Spinal cord (tissue), 10 donors: Measurements from ENCODE around the gene ZCCHC4. TPM values are rescaled to one million over a fixed set of nuclear protein-coding genes. Genes with fewer than 3 reads are reported as not detected.

Source experiments
- DNase-seq, 6 donors: peaks; one replicate each; pipeline versions ENCODE4 v3.0.0 to v3.0.0-alpha.2; 2013 to 2015; ENCODE audit warnings: low spot score in 6 of 6, low read depth in 4 of 6
- H3K27ac ChIP-seq: one replicate; pipeline ENCODE4 v1.5.1; 2013; ENCODE audit warnings: low read depth, low read length, control low read depth
- H3K27me3 ChIP-seq: one replicate; pipeline ENCODE4 v1.6.1; 2013; ENCODE audit warnings: low read length; ENCODE audit not compliant: control insufficient read depth, insufficient read depth
- H3K36me3 ChIP-seq: one replicate; pipeline ENCODE4 v1.6.1; 2013; ENCODE audit warnings: low read length; ENCODE audit not compliant: control insufficient read depth, insufficient read depth
- H3K4me1 ChIP-seq: one replicate; pipeline ENCODE4 v1.6.1; 2013; ENCODE audit warnings: low read length; ENCODE audit not compliant: control insufficient read depth, insufficient read depth
- H3K4me3 ChIP-seq: one replicate; pipeline ENCODE4 v1.5.1; 2013; ENCODE audit warnings: low read depth, low read length, control low read depth
- H3K9me3 ChIP-seq: one replicate; pipeline ENCODE4 v1.6.1; 2013; ENCODE audit warnings: low read length; ENCODE audit not compliant: control insufficient read depth, insufficient read depth
- WGBS: methylation state at CpG from one replicate; pipeline ENCODE4 v1.1.5; 2013; ENCODE audit warnings: missing lambda C conversion rate; ENCODE audit not compliant: insufficient coverage; 5-methylcytosine and 5-hydroxymethylcytosine counted together
- polyA plus RNA-seq, 2 donors: library from polyadenylated mRNA; unstranded; fragments of 120-200 nt; gene quantifications; one replicate each; pipeline ENCODE4 v1.2.1, GENCODE V29; 2013; ENCODE audit not compliant: insufficient read length in 2 of 2
- total RNA-seq, 2 donors: library from RNA; depleted of rRNA in 1 of 2; stranded (reverse); fragments of 120-200 nt in 1 of 2; fragments of >200 nt in 1 of 2; gene quantifications; one replicate each; pipeline versions ENCODE4 v1.2.3 to v1.2.4, GENCODE V29; 2013 to 2014
- donor health status: healthy.

ZCCHC4 gene
- total and polyA plus RNA-seq, 4 donors: 9.2 to 17.9 (median 11.8) TPM

- no peaks in the 10 kb centered on the region for H3K4me1 ChIP-seq
- H3K36me3 ChIP-seq: no peaks in the 10 kb centered on the region
- no peak overlapping the region for H3K4me3 ChIP-seq
- no peak for DNase-seq
- H3K27ac ChIP-seq: no peak overlapping the region
- 100% methylated on average over 1 of the region's 4 CpGs for WGBS
- no peaks in the 10 kb centered on the region for H3K27me3 ChIP-seq
- H3K9me3 ChIP-seq: no peaks in the 10 kb centered on the region
Observed at GRCh38 chr4:25301471-25301870, 11.1 kb upstream of the ZCCHC4 start.

GRCh38 chr4:25302626-25303025, 9.9 kb upstream of the ZCCHC4 start:
- no peaks in the 10 kb centered on the region for H3K36me3 ChIP-seq

GRCh38 chr4:25303578-25303977, 9.0 kb upstream of the ZCCHC4 start:
- Histone ChIP-seq H3K36me3 (no peaks in the 10 kb centered on the region), H3K27ac (no peak overlapping the region), H3K9me3 (no peaks in the 10 kb centered on the region), H3K27me3 (no peaks in the 10 kb centered on the region), H3K4me3 (no peak overlapping the region), H3K4me1 (peaks cover 17% of the 10 kb centered on the region)
- 100% methylated on average over 1 of the region's 3 CpGs for WGBS
- no peak for DNase-seq

More at GRCh38 chr4:25302626-25303025, 9.9 kb upstream of the ZCCHC4 start:
- no peak overlapping the region for H3K27ac ChIP-seq
- no peak for DNase-seq
- no peak overlapping the region for H3K4me3 ChIP-seq
- H3K9me3 ChIP-seq: no peaks in the 10 kb centered on the region
- peaks cover 7% of the 10 kb centered on the region for H3K4me1 ChIP-seq
- WGBS: 90% methylated on average over 6 of the region's 9 CpGs
- no peaks in the 10 kb centered on the region for H3K27me3 ChIP-seq

GRCh38 chr4:25306518-25307057, 6.0 kb upstream of the ZCCHC4 start:
- no peak for DNase-seq
- Histone ChIP-seq H3K4me3 (no peak overlapping the region), H3K27me3 (no peaks in the 10 kb centered on the region), H3K36me3 (no peaks in the 10 kb centered on the region), H3K27ac (no peak overlapping the region), H3K4me1 (peaks cover 21% of the 10 kb centered on the region), H3K9me3 (no peaks in the 10 kb centered on the region)
- 90% methylated on average over 4 of the region's 4 CpGs for WGBS

- no peaks in the 10 kb centered on the region for H3K27me3 ChIP-seq
- peaks cover 21% of the 10 kb centered on the region for H3K4me1 ChIP-seq
- no peaks in the 10 kb centered on the region for H3K36me3 ChIP-seq
- 57% methylated on average over 7 of the region's 7 CpGs for WGBS
- DNase-seq: peak in 5 of 6 donors; percentile 39 to 85 (median 62)
- H3K9me3 ChIP-seq: no peaks in the 10 kb centered on the region
- H3K4me3 ChIP-seq: no peak overlapping the region
- H3K27ac ChIP-seq: peak overlapping the region; percentile 70
Observed at GRCh38 chr4:25307596-25307995, 5.0 kb upstream of the ZCCHC4 start.

- H3K27me3 ChIP-seq: no peaks in the 10 kb centered on the region
- no peaks in the 10 kb centered on the region for H3K36me3 ChIP-seq
- H3K4me3 ChIP-seq: no peak overlapping the region
- H3K4me1 ChIP-seq: peaks cover 22% of the 10 kb centered on the region
- 91% methylated on average over 2 of the region's 2 CpGs for WGBS
- H3K27ac ChIP-seq: peak overlapping the region; percentile 70
- no peaks in the 10 kb centered on the region for H3K9me3 ChIP-seq
- DNase-seq: no peak
Observed at GRCh38 chr4:25308306-25308705, 4.3 kb upstream of the ZCCHC4 start.

- Histone ChIP-seq H3K27ac (no peak overlapping the region), H3K27me3 (no peaks in the 10 kb centered on the region)
Observed at GRCh38 chr4:25308761-25309160, 3.8 kb upstream of the ZCCHC4 start.

GRCh38 chr4:25310066-25310802, 2.3 kb upstream of the ZCCHC4 start:
- DNase-seq: no peak
- Histone ChIP-seq H3K4me3 (no peak overlapping the region), H3K4me1 (peaks cover 26% of the 10 kb centered on the region), H3K27ac (no peak overlapping the region), H3K9me3 (no peaks in the 10 kb centered on the region), H3K27me3 (no peaks in the 10 kb centered on the region), H3K36me3 (no peaks in the 10 kb centered on the region)
- 100% methylated on average over 1 of the region's 4 CpGs for WGBS

More at GRCh38 chr4:25308761-25309160, 3.8 kb upstream of the ZCCHC4 start:
- Histone ChIP-seq H3K9me3 (no peaks in the 10 kb centered on the region), H3K36me3 (no peaks in the 10 kb centered on the region), H3K4me1 (peaks cover 26% of the 10 kb centered on the region), H3K4me3 (no peak overlapping the region)
- WGBS: 90% methylated on average over 7 of the region's 7 CpGs
- no peak for DNase-seq

GRCh38 chr4:25310803-25311166, 1.8 kb upstream of the ZCCHC4 start:
- H3K27me3 ChIP-seq: no peaks in the 10 kb centered on the region
- peaks cover 4% of the 10 kb centered on the region for H3K36me3 ChIP-seq
- no peak overlapping the region for H3K27ac ChIP-seq
- WGBS: no CpG with 5 or more reads among the region's 1 CpG
- H3K4me1 ChIP-seq: peaks cover 26% of the 10 kb centered on the region
- no peaks in the 10 kb centered on the region for H3K9me3 ChIP-seq
- DNase-seq: no peak
- H3K4me3 ChIP-seq: no peak overlapping the region
